AG09309 (cell line): ENCODE data around the gene BLTP3A.

Experiments
- DNase-seq: peaks from one replicate; pipeline ENCODE4 v3.0.0-alpha.2; 2010; ENCODE audit warnings: low read depth
- H3K4me3 ChIP-seq: 2 replicates; pipeline ENCODE4 v1.5.1; 2011; ENCODE audit warnings: mild to moderate bottlenecking, low read depth, low read length, moderate library complexity; ENCODE audit not compliant: control insufficient read depth
- TF ChIP-seq, protein P1 (sequence below): IDR thresholded peaks from 2 replicates; pipeline ENCODE4 v1.5.1; 2011; ENCODE audit warnings: mild to moderate bottlenecking, low read depth, low read length, inconsistent platforms; ENCODE audit not compliant: insufficient read depth, control insufficient read depth; ENCODE audit errors: missing control alignments

Gene BLTP3A

DNA sequence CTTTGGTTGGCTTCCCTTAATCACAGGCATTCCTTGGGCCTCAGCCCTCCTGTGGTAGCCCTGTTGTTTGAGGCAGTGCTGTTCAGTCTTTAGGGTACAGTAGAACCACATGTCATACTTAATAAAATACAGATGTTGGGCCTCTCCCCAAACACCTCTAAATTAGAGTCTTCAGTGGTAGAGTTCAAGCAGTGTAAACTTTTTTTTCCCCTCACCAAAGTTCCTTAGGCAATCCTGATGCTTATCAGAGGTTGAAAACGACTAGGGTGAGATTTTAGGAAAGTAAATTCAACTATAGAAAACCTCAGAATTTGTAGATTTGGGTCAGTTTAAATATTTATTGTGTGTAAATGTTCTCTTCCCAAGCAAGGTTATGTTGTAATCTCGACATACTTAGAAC is 44.6 kb downstream of the BLTP3A start:
- no peak overlapping the region for H3K4me3 ChIP-seq
- DNase-seq = no peak
- TF ChIP-seq, protein P1, sequence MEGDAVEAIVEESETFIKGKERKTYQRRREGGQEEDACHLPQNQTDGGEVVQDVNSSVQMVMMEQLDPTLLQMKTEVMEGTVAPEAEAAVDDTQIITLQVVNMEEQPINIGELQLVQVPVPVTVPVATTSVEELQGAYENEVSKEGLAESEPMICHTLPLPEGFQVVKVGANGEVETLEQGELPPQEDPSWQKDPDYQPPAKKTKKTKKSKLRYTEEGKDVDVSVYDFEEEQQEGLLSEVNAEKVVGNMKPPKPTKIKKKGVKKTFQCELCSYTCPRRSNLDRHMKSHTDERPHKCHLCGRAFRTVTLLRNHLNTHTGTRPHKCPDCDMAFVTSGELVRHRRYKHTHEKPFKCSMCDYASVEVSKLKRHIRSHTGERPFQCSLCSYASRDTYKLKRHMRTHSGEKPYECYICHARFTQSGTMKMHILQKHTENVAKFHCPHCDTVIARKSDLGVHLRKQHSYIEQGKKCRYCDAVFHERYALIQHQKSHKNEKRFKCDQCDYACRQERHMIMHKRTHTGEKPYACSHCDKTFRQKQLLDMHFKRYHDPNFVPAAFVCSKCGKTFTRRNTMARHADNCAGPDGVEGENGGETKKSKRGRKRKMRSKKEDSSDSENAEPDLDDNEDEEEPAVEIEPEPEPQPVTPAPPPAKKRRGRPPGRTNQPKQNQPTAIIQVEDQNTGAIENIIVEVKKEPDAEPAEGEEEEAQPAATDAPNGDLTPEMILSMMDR = no peak

DNA sequence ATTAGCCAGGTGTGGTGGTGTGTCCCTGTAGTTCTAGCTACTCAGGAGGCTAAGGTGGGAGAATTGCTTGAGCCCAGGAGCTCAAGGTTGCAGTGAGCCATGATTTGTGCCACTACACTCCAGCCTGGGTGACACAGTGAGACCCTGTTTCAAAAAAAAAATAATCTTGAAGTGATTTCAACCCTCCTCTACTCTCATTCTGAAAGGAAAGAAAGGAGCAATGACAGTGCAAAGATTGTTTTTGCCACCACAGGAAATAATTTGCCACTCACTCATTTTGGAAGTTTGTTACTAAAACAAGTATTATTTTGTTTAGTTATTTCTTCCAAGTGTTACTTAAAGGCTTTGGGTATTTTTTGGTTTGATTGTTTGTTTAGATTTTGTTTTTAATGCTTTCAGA is 45.6 kb downstream of the BLTP3A start:
- no peak for DNase-seq
- TF ChIP-seq, protein P1 = no peak
- no peak overlapping the region for H3K4me3 ChIP-seq

DNA sequence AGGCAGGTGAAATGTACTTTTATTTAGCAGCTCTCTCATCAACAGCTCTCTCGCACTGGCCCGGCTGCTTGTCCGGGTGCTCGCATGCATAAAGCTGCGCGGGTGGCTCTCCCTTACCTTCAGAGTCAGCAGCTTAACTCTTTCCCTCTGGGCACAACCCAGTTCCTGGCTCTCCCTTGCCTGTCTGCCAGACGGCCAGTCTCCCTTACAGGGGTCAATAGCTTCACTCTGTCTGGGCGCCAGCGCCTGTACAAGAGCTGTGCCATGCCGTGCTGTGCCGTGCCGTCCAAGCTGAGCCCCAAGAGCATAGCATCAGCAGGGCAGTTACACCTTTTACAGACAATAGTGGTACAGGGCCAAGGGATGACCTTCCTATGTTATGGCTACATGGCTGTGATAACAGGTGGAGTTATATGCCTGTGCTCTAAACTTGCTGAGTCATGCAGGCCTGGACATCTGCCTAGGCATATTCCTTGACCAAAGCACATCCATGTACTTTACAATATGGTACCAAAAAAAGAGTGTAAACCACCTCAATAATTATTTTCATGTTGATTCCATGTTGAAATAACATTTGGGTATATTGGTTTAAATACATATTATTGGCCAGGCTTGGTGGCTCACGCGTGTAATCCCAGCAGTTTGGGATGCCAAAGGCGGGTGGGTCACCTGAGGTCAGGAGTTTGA is 47.9 kb downstream of the BLTP3A start:
- H3K4me3 ChIP-seq = no peak overlapping the region
- TF ChIP-seq, protein P1 = no peak
- no peak for DNase-seq
